ENCODE measurements around the gene TMEM63C. TPM values are rescaled to one million over a fixed set of nuclear protein-coding genes. Genes with fewer than 3 reads are reported as not detected.

Gene TMEM63C
- total and polyA plus RNA-seq, 2 donors (not counting 3 experiments of a cell fraction or from before 2014, with no cell fraction given): not detected

DNA sequence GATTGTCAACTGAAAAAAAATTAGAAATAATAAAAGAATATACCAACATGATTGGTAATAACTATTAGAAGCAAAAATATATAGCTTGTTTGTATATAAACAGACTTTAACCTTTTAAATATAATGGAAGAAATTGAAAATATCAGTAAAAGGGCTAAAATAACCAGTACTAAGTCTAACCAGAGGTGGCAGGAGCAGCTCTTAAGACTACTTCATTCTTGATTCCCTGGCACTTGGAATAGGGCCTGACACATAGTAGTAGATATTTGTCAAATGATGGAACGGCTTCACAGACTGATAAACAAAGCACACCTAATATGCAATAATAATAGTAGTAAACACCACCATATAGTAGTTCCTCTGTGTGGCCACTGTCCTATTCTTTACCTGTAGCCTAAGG lies 9.4 kb downstream of the TMEM63C start:
- Histone ChIP-seq H3K27me3 (ENCODE audit: control insufficient read depth in 2 of 2, insufficient read depth in 2 of 2, low read length in 2 of 2) (peaks cover 2 to 9% of the 10 kb centered on the region in 2 experiments), H3K27ac (ENCODE audit: insufficient read depth, low read depth, low read length) (no peak overlapping the region), H3K79me2 (ENCODE audit: control insufficient read depth, insufficient read depth, low read length) (no peaks in the 10 kb centered on the region), H3K9ac (replicated peaks; ENCODE audit: extremely low read depth, insufficient read depth, low read length) (no peak overlapping the region), H3K36me3 (ENCODE audit: control insufficient read depth in 2 of 2, extremely low read depth in 1 of 2, insufficient read depth in 2 of 2, low read length in 2 of 2) (no peaks in the 10 kb centered on the region), H3K4me1 (ENCODE audit: control insufficient read depth, extremely low read depth, insufficient read depth, low read length) (no peaks in the 10 kb centered on the region), H3K4me2 (ENCODE audit: insufficient read depth, low read length) (no peak overlapping the region), H3K9me1 (replicated peaks; ENCODE audit: control insufficient read depth, extremely low read depth, insufficient read depth, low read length) (no peaks in the 10 kb centered on the region), H3K4me3 (replicated peaks in 1 of 3; ENCODE audit: insufficient read depth in 1 of 3, low read depth in 1 of 3, low read length in 3 of 3) (no peak overlapping the region), H2AFZ (ENCODE audit: low read depth, low read length) (no peak overlapping the region), H3K9me3 (replicated peaks; ENCODE audit: control insufficient read depth, insufficient read depth, low read length) (no peaks in the 10 kb centered on the region), H4K20me1 (replicated peaks; ENCODE audit: control insufficient read depth, extremely low read depth, insufficient read depth, low read length) (no peaks in the 10 kb centered on the region)
- intact Hi-C loops (cut with micrococcal nuclease) (no loop called here), dilution Hi-C loops (cut with MboI; ENCODE audit: extremely low pct_ligation_motif_present, low sequenced_read_pairs) (no loop called here)
- no TSS peak for BruUV-seq (replicated peaks)
- CTCF ChIA-PET: no interaction called here
- DNase-seq (ENCODE audit: low read depth, low spot score): no peak
- POLR2A ChIA-PET: no interaction called here
- TF ChIP-seq GATA2 (IDR thresholded peaks at IDR 0.05; ENCODE audit: insufficient read depth, insufficient read length, low read depth, low read length) (no peak), MYC (IDR thresholded peaks at IDR 0.05; ENCODE audit: low read depth, low read length) (no peak), POLR2A (IDR thresholded peaks at IDR 0.05; ENCODE audit: low read depth, low read length) (no peak), POLR2AphosphoS5 (IDR thresholded peaks at IDR 0.05; ENCODE audit: insufficient read depth, low read depth, low read length) (no peak), FOS (IDR thresholded peaks at IDR 0.05; ENCODE audit: borderline replicate concordance, insufficient read depth, low read length) (no peak), EZH2 (IDR thresholded peaks at IDR 0.05; ENCODE audit: borderline replicate concordance, low read depth, low read length, severe bottlenecking) (no peak), JUN (IDR thresholded peaks at IDR 0.05; ENCODE audit: borderline replicate concordance, insufficient read depth, insufficient read length, low read depth) (no peak)
- TF ChIP-seq, protein P1, sequence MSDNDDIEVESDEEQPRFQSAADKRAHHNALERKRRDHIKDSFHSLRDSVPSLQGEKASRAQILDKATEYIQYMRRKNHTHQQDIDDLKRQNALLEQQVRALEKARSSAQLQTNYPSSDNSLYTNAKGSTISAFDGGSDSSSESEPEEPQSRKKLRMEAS (IDR thresholded peaks at IDR 0.05; ENCODE audit: insufficient read depth, insufficient read length): no peak
- TF ChIP-seq, protein P2, sequence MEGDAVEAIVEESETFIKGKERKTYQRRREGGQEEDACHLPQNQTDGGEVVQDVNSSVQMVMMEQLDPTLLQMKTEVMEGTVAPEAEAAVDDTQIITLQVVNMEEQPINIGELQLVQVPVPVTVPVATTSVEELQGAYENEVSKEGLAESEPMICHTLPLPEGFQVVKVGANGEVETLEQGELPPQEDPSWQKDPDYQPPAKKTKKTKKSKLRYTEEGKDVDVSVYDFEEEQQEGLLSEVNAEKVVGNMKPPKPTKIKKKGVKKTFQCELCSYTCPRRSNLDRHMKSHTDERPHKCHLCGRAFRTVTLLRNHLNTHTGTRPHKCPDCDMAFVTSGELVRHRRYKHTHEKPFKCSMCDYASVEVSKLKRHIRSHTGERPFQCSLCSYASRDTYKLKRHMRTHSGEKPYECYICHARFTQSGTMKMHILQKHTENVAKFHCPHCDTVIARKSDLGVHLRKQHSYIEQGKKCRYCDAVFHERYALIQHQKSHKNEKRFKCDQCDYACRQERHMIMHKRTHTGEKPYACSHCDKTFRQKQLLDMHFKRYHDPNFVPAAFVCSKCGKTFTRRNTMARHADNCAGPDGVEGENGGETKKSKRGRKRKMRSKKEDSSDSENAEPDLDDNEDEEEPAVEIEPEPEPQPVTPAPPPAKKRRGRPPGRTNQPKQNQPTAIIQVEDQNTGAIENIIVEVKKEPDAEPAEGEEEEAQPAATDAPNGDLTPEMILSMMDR (IDR thresholded peaks at IDR 0.05; ENCODE audit: extremely low read depth in 1 of 2, insufficient read depth in 1 of 2, low read depth in 1 of 2, low read length in 2 of 2): no peak
- no peak for FAIRE-seq
